ENCODE results near the gene EHD3.

DNA sequence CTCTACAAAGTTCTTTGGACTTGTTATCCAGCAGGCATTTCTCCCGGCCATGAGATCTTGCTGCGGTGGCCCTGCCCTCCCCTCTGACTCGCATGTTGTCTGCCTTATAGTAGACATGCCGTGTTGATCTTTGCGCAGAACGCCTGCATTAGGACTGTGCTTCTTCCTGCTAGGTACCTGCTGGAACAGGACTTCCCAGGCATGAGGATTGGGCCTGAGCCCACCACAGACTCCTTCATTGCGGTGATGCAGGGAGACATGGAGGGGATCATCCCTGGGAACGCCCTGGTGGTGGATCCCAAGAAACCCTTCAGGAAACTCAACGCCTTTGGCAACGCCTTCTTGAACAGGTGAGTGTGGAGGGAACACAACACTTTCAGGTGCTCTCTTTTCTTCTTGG, 10.1 kb downstream of the EHD3 start:
- TF ChIP-seq CTCF (IDR thresholded peaks at IDR 0.05; ENCODE audit: control extremely low read depth in 1 of 3, insufficient read depth in 1 of 3, low read depth in 1 of 3, low read length in 3 of 3) (no peak), POLR2A (IDR thresholded peaks at IDR 0.05; ENCODE audit: control extremely low read depth in 1 of 2, low read depth in 2 of 2, low read length in 2 of 2) (no peak), TAF7 (optimal IDR thresholded peaks at IDR 0.05; ENCODE audit: borderline replicate concordance, low read depth, low read length) (no peak), EP300 (IDR thresholded peaks at IDR 0.05; ENCODE audit: borderline replicate concordance in 1 of 2, low read depth in 2 of 2, low read length in 2 of 2) (no peak), CREB1 (IDR thresholded peaks at IDR 0.05) (no peak), EZH2 (IDR thresholded peaks at IDR 0.05; ENCODE audit: low read depth, low read length, severe bottlenecking) (no peak), GTF2F1 (IDR thresholded peaks at IDR 0.05; ENCODE audit: borderline replicate concordance, low read depth, low read length) (no peak), KDM1A (IDR thresholded peaks at IDR 0.05; ENCODE audit: borderline replicate concordance, low read length) (no peak), HDAC6 (IDR thresholded peaks at IDR 0.05; ENCODE audit: low read depth, low read length) (no peak)
- TF ChIP-seq, protein P1, sequence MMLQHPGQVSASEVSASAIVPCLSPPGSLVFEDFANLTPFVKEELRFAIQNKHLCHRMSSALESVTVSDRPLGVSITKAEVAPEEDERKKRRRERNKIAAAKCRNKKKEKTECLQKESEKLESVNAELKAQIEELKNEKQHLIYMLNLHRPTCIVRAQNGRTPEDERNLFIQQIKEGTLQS (IDR thresholded peaks at IDR 0.05; ENCODE audit: insufficient read depth, low read depth, low read length), result no peak

Measured in H1 (cell line).